Mononuclear cell (primary cell): Measurements from ENCODE around the gene TRIM14. TPM values are rescaled to one million over a fixed set of nuclear protein-coding genes. Genes with fewer than 3 reads are reported as not detected.
"Not testable (repeated sequence)": the region's sequence is repeated elsewhere in the genome, so short reads cannot be mapped to it uniquely, and the experiment has no call there.

Experiments
- H3K27me3 ChIP-seq: 2 replicates; pipeline ENCODE4 v1.6.0; 2011; ENCODE audit warnings: low read length, control low read depth; ENCODE audit not compliant: insufficient read depth
- H3K4me1 ChIP-seq: 2 replicates; pipeline ENCODE4 v1.5.1; 2011; ENCODE audit warnings: mild to moderate bottlenecking, low read length, control low read depth; ENCODE audit not compliant: insufficient read depth
- H3K4me3 ChIP-seq: 2 replicates; pipeline ENCODE4 v1.5.1; 2011; ENCODE audit warnings: mild to moderate bottlenecking, low read length, moderate library complexity
- H3K9me3 ChIP-seq: 2 replicates; pipeline ENCODE4 v1.5.1; 2011; ENCODE audit warnings: low read depth, mild to moderate bottlenecking, control low read depth, low read length
- total RNA-seq: library from RNA; depleted of rRNA; stranded (reverse); fragments of >200 nt; gene quantifications from one replicate; pipeline ENCODE4 v1.2.3, GENCODE V29; 2012

Gene TRIM14
- total RNA-seq, 1 donor: 16.4 TPM

DNA sequence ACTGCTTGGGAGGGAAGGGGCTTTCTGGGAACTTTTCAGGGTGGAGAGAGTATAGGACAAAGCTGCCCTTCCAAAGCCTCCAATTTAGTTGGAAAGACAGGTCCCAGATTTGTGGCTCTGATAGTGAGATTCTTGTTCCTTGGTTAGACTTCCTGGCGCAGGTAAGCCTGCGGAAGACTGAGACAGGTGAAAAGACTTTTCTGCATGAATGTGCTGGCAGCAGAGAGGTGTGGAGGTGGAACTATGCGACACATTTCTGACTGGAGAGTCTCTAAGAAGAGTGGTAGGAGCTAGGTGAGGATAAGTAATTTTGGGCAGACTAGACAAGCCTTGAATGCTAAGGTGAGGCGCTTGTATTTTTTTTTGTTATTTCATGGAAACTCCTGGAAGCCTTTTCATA, 32.6 kb downstream of the TRIM14 start:
- no peaks in the 10 kb centered on the region for H3K27me3 ChIP-seq
- no peak overlapping the region for H3K4me3 ChIP-seq
- no peaks in the 10 kb centered on the region for H3K9me3 ChIP-seq
- H3K4me1 ChIP-seq: no peaks in the 10 kb centered on the region

DNA sequence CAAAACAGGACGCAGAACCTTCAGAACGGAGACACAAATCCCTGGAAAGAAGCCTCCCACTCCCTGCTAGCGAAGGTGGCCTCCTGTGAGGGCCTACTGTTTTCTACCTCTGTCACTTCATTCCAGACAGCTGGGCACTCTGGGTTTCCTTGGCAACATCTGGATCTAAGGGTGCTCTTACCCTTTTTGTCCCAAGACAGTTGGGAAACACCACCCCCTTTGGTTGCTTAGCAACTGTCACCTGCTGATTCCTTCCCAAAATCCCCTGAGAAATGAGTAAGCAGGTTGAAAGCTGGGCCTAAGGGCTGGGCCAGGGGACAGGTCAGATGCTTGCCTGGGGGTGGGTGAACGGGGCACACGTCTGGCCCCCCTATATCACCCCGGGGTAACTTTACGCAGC, 33.1 kb downstream of the TRIM14 start:
- Histone ChIP-seq H3K9me3 (no peaks in the 10 kb centered on the region), H3K4me1 (no peaks in the 10 kb centered on the region), H3K27me3 (no peaks in the 10 kb centered on the region), H3K4me3 (no peak overlapping the region)

GRCh38 chr9:98085058-98085457, 34.0 kb downstream of the TRIM14 start:
- H3K4me3 ChIP-seq: no peak overlapping the region
- no peaks in the 10 kb centered on the region for H3K4me1 ChIP-seq
- no peaks in the 10 kb centered on the region for H3K9me3 ChIP-seq
- H3K27me3 ChIP-seq: no peaks in the 10 kb centered on the region

GRCh38 chr9:98084396-98084795, 34.6 kb downstream of the TRIM14 start:
- H3K9me3 ChIP-seq: no peaks in the 10 kb centered on the region
- H3K27me3 ChIP-seq: no peaks in the 10 kb centered on the region
- H3K4me1 ChIP-seq: no peaks in the 10 kb centered on the region
- H3K4me3 ChIP-seq: no peak overlapping the region

GRCh38 chr9:98083566-98084183, 35.3 kb downstream of the TRIM14 start:
- no peaks in the 10 kb centered on the region for H3K4me1 ChIP-seq
- H3K27me3 ChIP-seq: no peaks in the 10 kb centered on the region
- no peaks in the 10 kb centered on the region for H3K9me3 ChIP-seq
- no peak overlapping the region for H3K4me3 ChIP-seq

- no peaks in the 10 kb centered on the region for H3K4me1 ChIP-seq
- H3K27me3 ChIP-seq: no peaks in the 10 kb centered on the region
- H3K9me3 ChIP-seq: no peaks in the 10 kb centered on the region
- no peak overlapping the region for H3K4me3 ChIP-seq
Measured at GRCh38 chr9:98083061-98083501, 35.9 kb downstream of the TRIM14 start.

DNA sequence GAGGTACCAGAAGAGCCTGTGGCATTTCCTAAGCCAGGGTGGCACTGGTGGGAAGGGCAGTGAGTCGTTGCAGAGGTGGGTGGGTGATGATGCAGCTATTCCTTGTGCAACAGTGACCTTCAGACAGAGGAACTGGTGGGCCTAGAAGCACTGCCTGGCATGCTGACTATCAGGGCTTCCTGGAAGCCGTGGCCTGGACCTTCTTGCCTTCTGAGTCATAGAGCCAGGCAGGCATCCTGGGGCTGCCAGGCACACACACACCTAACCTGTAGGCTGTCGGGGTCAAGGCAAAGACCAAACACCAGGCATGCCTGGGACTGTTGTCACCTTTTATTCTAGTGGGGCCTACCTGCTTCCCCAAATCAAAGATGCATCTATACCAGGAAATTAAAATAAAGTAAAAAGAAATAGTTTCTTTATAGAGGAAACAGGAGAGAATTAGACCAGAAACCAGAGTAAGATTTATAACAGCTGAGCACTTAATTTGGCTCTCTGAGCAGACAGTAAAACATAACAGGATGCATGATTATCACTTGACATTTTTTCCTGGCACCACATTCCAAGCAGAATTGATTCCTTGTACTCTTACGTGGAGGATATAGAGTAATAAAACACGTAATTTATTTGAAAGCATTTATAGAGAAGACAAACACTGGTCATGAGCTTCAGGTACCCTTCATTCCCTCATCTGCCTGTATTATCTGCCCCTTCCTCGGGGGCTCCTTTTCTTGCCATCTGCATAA, 37.4 kb downstream of the TRIM14 start:
- no peaks in the 10 kb centered on the region for H3K9me3 ChIP-seq
- H3K4me1 ChIP-seq: no peaks in the 10 kb centered on the region
- H3K27me3 ChIP-seq: no peaks in the 10 kb centered on the region
- H3K4me3 ChIP-seq: no peak overlapping the region

GRCh38 chr9:98080780-98081179, 38.2 kb downstream of the TRIM14 start:
- no peak overlapping the region for H3K4me3 ChIP-seq
- H3K4me1 ChIP-seq: peaks cover 5% of the 10 kb centered on the region
- no peaks in the 10 kb centered on the region for H3K9me3 ChIP-seq
- H3K27me3 ChIP-seq: no peaks in the 10 kb centered on the region

- Histone ChIP-seq H3K4me1 (peaks cover 7% of the 10 kb centered on the region), H3K27me3 (no peaks in the 10 kb centered on the region), H3K9me3 (no peaks in the 10 kb centered on the region), H3K4me3 (no peak overlapping the region)
Measured at GRCh38 chr9:98080326-98080725, 38.7 kb downstream of the TRIM14 start.

- Histone ChIP-seq H3K4me3 (no peak overlapping the region), H3K9me3 (no peaks in the 10 kb centered on the region), H3K4me1 (peaks cover 22% of the 10 kb centered on the region), H3K27me3 (no peaks in the 10 kb centered on the region)
Measured at GRCh38 chr9:98078895-98079294, 40.1 kb downstream of the TRIM14 start.

DNA sequence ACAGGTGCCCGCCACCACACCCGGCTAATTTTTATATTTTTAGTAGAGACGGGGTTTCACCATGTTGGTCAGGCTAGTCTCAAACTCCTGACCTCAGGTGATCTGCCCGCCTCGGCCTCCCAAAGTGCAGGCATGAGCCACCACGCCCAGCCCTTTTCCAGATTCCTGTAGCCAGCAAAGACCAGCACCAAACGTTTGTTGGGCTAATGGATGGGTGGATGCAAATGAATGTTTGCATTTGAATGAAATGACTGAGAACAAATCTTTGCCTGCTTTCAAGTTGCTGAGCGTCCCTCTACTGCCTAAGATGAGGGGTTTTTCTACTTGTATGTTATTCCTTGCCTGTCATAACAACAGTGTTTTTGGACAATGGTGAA, 42.5 kb downstream of the TRIM14 start:
- H3K9me3 ChIP-seq, H3K4me3 ChIP-seq, H3K27me3 ChIP-seq: not testable (repeated sequence)
- peaks cover 29% of the 10 kb centered on the region for H3K4me1 ChIP-seq

DNA sequence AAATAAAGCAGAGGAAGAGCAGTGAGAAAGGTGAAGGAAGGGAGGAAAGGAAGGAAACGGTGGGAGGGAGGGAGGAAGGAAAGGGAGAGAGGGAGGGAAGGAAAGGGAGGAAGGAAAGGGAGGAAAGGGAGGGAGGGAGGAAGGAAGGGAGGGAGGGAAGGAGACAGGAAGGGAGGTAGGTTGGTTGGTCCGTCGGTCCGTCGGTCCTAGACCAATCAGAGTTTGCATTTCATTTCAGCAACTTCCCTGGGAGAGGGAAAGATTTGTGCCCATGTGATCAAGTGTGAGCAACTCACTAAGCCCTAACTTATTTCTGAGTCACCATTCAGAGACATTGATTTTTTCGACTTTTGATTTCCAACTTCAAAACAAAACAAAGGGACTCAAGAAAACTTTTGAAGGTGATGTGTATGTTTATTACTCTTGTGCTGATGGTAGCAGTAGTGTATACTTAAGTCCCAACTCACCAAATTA, 43.7 kb downstream of the TRIM14 start:
- Histone ChIP-seq H3K27me3 (no peaks in the 10 kb centered on the region), H3K9me3 (no peaks in the 10 kb centered on the region), H3K4me1 (peaks cover 30% of the 10 kb centered on the region), H3K4me3 (no peak overlapping the region)

- Histone ChIP-seq H3K4me1 (peaks cover 30% of the 10 kb centered on the region), H3K4me3 (no peak overlapping the region), H3K27me3 (no peaks in the 10 kb centered on the region), H3K9me3 (no peaks in the 10 kb centered on the region)
Measured at GRCh38 chr9:98074115-98074990, 44.7 kb downstream of the TRIM14 start.

- no peaks in the 10 kb centered on the region for H3K9me3 ChIP-seq
- H3K4me1 ChIP-seq: peaks cover 30% of the 10 kb centered on the region
- no peaks in the 10 kb centered on the region for H3K27me3 ChIP-seq
- H3K4me3 ChIP-seq: no peak overlapping the region
Measured at GRCh38 chr9:98071737-98072136, 47.3 kb downstream of the TRIM14 start.

GRCh38 chr9:98070704-98071103, 48.3 kb downstream of the TRIM14 start:
- H3K4me1 ChIP-seq: peaks cover 25% of the 10 kb centered on the region
- H3K27me3 ChIP-seq: no peaks in the 10 kb centered on the region
- no peak overlapping the region for H3K4me3 ChIP-seq
- no peaks in the 10 kb centered on the region for H3K9me3 ChIP-seq
